Measurements from ENCODE around the gene RPL18.
A peak's percentile ranks its signal among the peaks of the same experiment; 100 is the strongest.
"Not testable (repeated sequence)": the region's sequence is repeated elsewhere in the genome, so short reads cannot be mapped to it uniquely, and the experiment has no call there.

RPL18 gene

GRCh38 chr19:48588670-48589401, 30.1 kb downstream of the RPL18 start:
- peak in 54 of 56 donors; percentile 9 to 96 (median 64) for DNase-seq

- DNase-seq = no peak
These were observed 31.6 kb downstream of the RPL18 start for GRCh38 chr19:48587387-48587786.

- DNase-seq = no peak
These were observed 36.8 kb downstream of the RPL18 start for GRCh38 chr19:48582168-48582567.

- DNase-seq = no peak
These were observed 40.1 kb downstream of the RPL18 start for GRCh38 chr19:48578891-48579290.

GRCh38 chr19:48577908-48578307, 41.1 kb downstream of the RPL18 start:
- not testable (repeated sequence) for DNase-seq

GRCh38 chr19:48575931-48576622, 42.9 kb downstream of the RPL18 start:
- no peak for DNase-seq

GRCh38 chr19:48573163-48573505, 45.8 kb downstream of the RPL18 start:
- DNase-seq = no peak

GRCh38 chr19:48571378-48572162, 47.4 kb downstream of the RPL18 start:
- no peak for DNase-seq

GRCh38 chr19:48569814-48570213, 49.2 kb downstream of the RPL18 start:
- no peak for DNase-seq

- peak in 43 of 56 donors; percentile 2 to 74 (median 29) for DNase-seq
These were observed 50.6 kb downstream of the RPL18 start for GRCh38 chr19:48568345-48568886.
